GM21390 (cell line): ENCODE data around the gene SC5D.
A peak's percentile ranks its signal among the peaks of the same experiment; 100 is the strongest.

Experiments used
- ATAC-seq: cut with Tn5 transposase; IDR thresholded peaks from one replicate; pipeline ENCODE4 v1.9.1; 2021; ENCODE audit not compliant: unreplicated experiment

Gene SC5D

DNA sequence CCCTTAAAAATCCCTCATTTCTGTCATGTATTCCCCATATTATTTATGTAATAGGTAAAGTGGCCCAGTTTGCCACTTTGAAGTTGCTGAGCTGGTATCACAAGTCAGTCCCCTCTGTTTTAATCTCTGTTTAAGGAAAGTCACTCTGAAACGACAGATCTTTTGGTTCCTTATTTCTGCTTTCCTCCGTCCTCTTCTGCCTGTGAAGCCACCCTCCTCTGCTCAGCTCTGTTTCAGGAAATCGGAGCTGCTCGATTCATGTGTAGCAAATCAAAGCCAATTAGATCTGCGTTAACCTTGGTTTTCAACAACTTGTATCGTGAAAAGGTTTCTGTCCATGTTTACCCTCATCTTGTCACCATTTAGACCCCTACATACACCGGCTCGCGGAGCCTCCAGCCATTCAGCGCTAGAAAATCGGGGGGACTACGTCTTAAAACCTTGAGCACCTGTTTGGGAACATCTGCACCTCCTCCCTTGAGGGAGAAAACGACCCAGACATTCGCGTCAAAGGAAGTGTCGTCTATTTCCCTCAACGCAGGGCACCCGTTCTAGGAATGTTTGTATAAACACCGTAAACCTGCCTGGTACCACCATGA lies 576 bp upstream of the SC5D start:
- peak; percentile 23 for ATAC-seq

DNA sequence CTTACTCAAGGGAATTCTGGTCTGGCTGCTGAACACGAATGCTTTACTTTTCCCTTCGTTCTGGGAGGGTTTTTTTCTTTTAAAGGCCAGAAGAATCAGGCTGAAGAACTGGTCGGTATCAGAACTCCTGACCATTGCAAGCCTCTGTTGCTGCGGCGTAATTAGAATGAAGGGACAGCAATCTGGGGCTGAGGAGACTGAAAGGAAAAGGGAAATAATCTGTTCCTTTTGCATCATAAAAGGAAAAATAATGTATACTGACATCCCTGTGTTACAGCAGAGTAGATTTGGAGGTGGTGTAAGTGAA lies 670 bp downstream of the SC5D start:
- ATAC-seq, result no peak

DNA sequence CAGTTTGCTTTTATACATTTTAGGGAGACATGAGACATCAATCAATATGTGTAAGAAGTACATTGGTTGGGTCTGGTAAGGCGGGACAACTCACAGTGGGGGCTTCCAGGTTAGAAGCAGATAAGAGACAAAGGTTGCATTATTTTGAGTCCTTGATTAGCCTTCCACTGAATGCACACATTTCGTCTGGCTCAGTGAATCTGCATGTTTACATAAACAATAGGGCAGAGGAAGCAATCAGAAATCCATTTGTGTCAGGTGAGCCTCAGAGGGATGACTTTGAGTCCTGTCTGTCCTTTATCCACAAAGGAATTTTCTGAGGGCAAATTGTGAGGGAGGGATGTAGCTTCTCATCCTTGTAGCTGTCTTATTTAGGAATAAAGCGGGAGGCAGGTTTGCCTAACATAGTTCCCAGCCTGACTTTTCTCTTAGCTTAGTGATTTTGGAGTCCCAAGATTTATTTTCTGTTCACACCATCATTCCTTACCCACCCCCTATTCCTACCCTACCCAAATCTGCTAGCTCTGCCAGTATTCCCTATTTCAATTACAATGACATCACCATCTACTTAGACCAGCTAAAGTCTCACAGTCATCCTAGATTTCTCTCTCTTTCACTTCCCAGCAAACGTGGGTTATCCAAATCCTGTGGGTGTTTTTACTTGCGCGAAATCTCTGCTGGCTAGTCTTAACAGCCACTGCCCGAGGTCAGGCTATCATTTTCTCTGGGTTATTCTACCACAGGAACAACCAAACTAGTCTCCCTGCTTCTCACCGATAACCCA lies 2.9 kb downstream of the SC5D start:
- ATAC-seq, result no peak

DNA sequence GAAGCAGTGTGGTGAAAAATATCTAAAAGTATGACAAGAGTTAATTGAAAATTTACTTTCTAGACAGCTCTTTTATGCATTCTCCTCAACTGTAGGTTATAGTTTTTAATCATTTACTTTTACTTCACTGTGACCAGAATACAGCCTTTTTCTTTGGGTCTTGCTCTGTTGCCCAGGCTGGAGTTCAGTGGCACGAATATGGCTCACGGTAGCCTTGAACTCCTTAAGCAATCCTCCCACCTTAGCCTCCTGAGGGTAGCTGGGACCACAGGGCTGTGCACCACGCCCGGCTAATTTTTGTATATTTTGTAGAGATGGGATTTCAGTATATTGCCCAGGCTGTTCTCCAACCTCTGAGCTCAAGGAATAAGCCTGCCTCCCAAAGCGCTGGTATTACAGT lies 5.3 kb downstream of the SC5D start:
- ATAC-seq, result no peak

DNA sequence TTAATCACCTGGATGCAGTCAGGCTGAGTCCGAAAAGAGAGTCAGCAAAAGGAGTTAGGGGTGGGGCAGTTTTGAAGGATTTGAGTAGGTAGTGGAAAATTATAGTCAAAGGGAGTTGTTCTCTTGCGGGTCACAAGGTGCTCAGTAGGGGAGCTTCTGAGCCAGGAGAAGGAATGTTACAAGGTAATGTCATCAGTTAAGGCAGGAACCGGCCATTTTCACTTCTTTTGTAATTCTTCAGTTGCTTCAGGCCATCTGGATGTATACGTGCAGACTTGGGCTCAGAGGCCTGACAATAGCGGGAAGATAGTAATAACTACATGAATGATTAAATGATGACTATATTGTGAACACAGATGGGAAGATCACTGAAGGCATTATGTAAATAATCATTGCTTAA lies 6.2 kb downstream of the SC5D start:
- no peak for ATAC-seq

DNA sequence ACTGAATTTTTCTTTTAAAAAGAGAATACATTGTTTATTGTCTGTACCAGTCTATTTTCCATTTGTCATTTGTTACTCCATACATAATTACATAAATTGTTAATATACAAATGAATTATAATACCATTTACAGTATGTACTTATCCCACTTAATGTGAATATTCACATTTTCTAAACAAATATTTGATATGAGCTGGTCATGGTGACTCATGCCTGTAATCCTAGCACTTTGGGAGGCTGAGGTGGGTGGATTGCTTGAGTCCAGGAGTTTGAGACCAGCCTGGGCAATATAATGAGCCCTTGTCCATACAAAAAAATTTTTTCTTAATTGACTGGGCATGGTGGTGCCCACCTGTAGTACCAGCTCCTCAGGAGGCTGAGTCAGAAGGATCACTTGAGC lies 6.8 kb downstream of the SC5D start:
- ATAC-seq, result no peak

DNA sequence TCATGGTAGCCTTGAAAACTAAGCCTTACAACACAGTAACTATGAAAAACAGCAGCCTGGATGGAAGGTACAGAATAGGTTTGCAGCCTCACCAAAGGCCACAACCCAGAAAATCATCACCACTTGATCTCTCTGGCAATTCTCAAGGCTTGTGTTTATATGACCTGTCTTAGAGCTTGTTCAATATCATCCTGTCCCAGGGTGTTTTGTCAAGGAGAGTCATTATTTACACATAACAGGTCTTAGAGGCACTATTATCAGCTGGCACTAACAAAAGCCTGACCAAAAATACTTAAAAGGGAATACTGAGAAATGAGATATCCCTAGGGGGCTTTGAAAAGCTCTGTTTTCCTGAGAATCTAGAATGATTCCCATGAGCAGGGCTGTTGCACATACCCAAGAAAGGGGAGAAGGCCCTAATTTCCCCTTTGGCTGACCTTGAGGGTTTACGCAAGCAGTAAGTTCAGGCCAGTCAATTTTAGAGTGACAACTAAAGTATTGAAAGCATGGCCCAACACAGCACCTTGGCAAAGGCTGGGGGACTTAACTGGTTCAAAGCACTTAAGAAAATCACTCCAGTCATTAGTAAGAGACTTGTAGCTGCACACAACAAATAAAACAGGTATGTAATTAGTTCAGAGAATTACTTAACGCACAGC lies 7.9 kb downstream of the SC5D start:
- ATAC-seq, result no peak

DNA sequence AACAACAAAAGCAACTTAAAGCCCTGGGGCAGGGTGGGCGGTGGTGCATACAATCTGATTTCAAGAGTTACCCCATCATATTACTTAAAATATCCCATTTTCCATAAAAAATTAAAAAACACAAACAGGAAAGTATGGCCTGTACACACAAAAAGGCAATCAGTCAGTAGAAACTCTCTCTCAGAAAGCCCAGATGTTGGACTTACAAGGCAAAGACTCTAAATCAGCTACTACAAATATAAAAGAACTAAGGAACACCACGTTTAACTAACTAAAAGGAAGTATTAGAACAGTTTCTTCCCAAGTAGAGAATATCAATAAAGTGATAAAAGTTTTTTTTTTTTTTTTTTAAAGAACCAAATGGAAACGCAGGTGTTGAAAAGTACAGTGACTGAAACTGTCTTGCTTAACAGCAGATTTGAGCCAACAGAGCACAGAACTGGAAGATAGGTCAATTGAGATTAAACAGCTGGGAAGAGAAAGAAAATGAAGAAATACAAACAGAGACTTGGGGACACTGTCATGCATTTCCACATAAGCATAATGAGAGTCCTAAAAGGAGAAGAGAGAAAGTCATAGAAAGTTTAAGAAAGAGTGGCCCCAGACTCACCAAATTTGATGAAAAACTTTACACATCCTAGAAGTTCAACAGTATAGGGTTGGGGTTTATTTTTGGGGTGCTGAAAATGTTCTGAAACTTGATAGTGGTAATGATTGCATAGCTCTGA lies 8.6 kb downstream of the SC5D start:
- no peak for ATAC-seq

DNA sequence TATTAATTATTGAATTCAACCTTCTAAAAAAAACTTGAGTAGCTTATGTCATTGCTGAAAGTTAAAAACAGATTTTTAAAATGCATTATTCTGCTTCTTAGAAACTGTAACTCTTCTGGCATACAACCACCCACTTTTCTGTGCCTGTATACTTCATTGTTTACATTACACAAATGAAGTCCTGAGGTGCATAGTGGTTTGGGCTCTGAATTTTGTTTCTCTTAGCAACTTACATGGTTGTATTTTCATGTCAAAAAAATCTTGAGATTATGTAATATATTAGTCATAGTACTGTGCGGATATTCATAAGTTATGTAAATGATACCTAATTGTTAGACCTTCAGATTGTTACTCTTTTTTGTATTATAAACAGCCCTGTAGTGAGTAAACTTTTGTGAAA lies 12.2 kb downstream of the SC5D start:
- no peak for ATAC-seq

DNA sequence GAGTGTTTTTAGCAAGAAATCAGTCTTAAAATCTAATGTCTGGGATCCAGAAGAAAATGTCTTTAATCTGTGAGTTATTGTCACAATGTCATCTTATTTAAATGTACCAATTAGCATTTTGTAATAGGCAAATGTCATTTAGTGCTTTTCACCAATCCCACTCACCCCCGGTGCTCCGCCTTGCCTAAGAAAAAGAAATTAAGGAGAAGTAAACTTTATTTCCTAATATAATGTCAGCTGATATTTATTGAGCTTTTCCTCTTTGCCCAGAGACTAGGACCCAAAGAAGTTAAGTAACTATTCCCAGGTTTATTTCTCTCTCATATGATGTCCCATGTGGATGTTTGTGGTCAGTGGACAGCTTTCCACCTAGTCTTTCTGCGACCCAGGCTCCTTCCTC lies 16.2 kb downstream of the SC5D start:
- no peak for ATAC-seq

DNA sequence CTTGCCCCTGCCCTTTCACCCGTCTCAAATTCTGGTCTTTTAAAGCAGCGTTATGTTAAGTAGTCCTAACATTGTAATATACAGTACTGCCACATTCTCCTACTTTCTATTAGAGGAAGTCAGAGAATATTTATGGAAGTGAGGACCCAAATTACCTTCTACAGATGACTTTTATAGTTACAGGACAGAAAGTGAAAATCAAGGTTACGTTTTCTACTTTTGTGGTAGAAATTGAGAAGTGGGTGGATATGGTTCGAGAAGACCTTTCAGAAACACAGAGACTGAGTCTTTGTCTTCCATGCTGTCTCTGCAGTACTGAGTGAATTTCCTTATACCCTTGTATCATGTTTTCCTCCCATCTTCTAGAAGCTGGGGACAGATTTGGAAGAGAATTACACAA lies 17.1 kb downstream of the SC5D start:
- ATAC-seq, result peak; percentile 94

DNA sequence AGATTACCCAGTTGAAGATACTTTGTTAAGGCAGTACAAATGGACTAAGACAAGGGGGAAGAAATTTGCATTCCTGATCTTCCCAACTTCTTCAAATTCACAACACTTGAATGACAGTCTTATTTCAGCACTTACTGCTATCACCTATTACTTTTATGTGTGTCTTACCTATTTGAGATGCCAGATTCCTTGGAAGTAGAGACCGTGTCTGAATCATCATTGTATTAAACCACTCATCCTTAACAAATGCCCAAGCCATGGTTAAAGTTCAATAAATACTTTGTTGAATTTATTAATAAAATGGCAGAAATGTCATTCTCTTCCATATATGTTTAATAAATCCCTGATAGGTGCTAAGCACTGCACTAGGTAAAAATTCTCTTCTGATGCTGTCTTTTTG lies 18.3 kb downstream of the SC5D start:
- no peak for ATAC-seq

DNA sequence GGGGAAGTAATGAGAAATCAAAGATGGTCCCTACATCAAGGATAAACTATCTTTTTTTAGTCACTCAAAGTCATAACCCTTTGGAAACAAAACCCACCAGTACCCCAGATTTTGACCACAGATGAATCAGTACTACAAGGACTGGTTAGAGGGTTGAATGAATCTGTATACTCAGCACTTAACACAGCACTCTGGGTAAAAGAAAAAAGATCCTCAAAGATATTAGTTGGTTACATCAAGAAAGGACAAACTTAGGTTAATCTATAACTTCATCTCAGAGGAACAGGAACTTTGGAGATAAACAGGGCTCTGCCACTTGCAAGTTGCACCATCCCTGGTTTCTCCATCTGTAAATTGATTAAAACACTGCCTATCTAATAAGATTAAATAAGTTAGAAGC lies 18.8 kb downstream of the SC5D start:
- no peak for ATAC-seq

DNA sequence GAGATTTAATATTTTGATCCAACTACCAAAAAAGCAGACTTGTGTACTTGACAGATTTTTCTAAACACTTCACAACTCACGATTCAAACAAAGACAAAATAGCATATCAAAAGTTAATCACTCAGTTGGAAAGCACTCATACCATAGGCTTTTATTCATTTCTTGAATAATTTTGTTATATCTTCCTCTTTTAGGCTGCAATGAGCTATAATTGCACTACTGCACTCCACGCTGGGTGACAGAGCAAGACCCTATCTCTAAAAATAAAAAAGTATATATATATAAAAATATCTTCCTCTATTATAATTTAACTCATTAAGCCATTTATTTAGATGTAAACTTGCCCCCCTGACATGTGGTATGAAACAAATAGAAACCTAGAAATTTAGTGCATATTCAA lies 19.9 kb downstream of the SC5D start:
- no peak for ATAC-seq

DNA sequence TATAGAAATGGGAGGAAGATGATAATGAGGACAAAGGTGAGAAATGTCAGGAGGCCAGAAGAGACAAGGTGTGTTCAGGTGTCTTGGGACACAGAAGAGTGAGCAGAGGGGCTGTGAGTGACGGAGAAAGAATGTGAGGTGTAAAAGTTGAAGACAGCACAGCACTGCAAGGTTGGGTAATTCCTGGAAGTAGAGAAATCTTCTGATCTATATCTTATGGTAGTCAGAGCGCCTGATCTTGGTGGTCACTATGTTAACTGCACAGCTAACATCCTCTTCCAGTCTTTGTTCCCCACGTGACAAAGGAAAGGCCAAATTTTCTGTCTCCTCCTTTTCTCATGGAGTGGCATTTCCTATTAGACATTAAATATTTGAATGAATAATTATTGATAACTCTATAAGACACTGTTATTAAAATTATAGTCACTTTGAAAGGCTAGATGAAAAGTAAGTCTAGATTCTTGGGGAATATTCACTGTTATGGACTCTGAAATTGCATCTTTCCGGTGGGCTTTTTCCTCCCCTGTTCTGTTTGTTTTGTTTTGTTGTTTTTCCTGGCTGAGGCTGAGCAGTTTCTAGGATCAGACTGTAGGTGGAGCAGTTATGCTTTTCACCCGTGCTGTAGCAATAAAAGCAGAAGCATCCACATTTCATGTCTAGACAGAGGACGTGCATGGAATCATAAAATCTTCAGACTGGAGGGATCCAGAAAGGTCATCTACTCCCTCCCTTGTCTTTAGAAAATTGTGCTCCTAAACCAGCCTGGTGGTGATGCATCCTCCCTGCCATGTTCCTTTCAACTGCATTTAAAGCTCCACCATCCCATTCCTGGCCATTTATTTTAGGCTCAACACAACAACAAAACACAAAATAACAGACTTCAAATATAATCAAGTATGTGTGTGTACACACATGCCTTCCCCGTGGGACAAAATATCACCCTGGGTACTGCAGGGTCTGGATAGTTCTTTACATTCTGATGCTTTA lies 26.6 kb downstream of the SC5D start:
- ATAC-seq, result no peak

DNA sequence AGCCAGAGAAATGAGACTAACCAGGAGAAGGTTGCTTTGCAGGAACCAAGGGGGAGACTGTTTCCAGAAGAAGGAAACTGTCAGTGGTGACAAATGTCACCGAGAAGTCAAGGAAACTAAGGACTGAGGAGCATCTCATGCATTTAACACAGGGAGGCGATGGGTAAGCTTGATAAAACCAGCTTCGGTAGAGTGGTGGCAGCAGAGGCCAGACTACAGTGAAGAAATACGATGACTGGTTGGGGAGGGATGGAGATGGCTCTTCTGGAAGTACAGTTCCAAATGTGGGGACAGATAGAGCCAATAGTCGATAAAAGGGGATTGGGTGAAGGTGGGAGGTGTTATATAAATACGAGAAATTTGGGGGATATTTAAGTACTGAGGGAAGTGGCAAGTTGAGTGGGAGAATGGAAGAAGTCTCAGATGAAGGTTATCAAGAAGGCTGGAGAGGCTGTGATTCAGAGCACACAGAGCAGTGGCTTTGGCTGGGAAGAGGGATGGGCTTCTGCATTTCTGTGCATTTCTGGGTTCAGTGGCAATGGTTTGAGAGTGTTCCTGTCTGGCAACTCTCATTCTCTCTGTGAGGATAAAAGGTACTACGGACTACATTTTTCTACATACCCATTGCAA lies 29.2 kb downstream of the SC5D start:
- peak; percentile 71 for ATAC-seq

DNA sequence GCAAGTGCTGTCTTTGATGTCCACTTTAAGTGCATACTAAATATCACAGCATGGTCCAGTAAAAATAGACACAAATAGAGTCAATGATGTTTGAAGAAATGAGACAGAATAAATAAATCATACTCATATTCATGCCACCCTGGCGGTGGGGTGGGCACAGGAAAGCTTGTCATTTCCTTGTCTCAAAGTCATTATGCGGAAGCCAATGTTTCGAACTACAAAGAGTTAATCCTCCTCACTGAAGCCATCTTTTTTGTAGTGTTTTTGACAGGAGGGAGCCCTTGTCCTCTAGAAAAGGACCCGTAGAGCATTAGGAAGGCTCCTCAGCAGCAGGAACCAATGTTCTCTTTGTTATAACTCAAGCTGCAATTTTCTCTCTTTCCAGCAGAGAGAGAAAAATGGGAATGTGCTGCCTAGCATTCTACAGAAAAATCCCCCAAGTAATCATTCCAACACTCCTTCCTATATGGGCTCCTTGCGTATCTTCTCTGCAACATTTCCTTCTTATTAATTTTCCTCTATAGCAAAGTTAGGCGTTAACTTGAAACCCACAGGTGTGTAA lies 30.6 kb downstream of the SC5D start:
- no peak for ATAC-seq

DNA sequence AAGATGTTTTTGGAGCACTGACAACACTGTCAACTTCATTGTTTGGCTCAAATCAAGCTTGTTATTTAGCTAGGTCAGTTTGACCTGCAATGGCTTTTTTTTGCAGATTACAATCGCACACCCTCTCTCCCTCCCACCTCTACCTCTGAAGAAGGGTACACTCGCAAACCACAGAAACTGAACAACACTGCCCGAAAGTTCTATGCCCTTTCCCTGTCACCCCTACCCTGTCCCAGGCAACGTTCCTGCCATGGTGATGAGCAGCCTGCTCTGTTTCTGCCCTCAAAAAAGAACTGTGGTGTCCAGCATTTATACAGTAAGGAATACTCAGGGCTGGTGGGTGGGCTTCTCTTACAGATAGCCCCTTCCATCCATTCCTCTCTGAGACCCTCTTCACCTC lies 33.7 kb downstream of the SC5D start:
- no peak for ATAC-seq

DNA sequence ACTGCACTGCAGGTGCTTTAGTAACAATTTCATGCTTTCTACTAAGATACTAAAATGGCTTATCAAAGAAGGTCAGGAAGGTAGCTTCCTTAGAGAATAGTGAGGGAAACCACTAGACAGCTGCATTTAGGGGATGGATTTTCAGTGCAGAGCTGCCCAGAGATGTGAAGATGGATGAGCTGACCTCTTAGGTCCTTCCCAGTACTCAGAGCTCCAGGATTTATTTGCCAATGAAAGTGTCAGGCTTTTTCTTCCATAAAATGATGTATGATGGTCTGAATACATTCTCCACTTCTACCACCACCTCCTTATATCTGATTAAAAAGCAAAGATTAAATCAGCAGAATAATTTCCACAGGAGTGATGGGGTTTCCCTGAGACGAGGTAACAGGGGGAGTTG lies 35.0 kb downstream of the SC5D start:
- ATAC-seq, result no peak
